GM21619 (cell line): ENCODE results near the gene ABRACL.

Experiments used
- ATAC-seq: cut with Tn5 transposase; IDR thresholded peaks from one replicate; pipeline ENCODE4 v1.9.1; 2021; ENCODE audit not compliant: unreplicated experiment

The ABRACL gene

GRCh38 chr6:139053382-139053781 is 24.8 kb downstream of the ABRACL start:
- ATAC-seq = no peak

- ATAC-seq = no peak
Measured at GRCh38 chr6:139054001-139054400, 25.5 kb downstream of the ABRACL start.

- ATAC-seq = no peak
Measured at GRCh38 chr6:139055709-139056108, 27.2 kb downstream of the ABRACL start.

GRCh38 chr6:139058029-139058428 is 29.5 kb downstream of the ABRACL start:
- no peak for ATAC-seq

- no peak for ATAC-seq
Measured at GRCh38 chr6:139060332-139060731, 31.8 kb downstream of the ABRACL start.

- ATAC-seq = no peak
Measured at GRCh38 chr6:139062932-139063646, 34.5 kb downstream of the ABRACL start.

- ATAC-seq = no peak
Measured at GRCh38 chr6:139064981-139065665, 36.6 kb downstream of the ABRACL start.

- ATAC-seq = no peak
Measured at GRCh38 chr6:139066080-139066479, 37.5 kb downstream of the ABRACL start.

GRCh38 chr6:139068846-139069245 is 40.3 kb downstream of the ABRACL start:
- no peak for ATAC-seq

GRCh38 chr6:139073118-139073517 is 44.6 kb downstream of the ABRACL start:
- no peak for ATAC-seq

GRCh38 chr6:139079018-139079417 is 50.5 kb downstream of the ABRACL start:
- no peak for ATAC-seq

GRCh38 chr6:139080255-139080920 is 51.8 kb downstream of the ABRACL start:
- no peak for ATAC-seq

GRCh38 chr6:139081471-139081870 is 52.9 kb downstream of the ABRACL start:
- no peak for ATAC-seq

GRCh38 chr6:139082370-139082769 is 53.8 kb downstream of the ABRACL start:
- ATAC-seq = no peak

GRCh38 chr6:139091826-139092225 is 63.3 kb downstream of the ABRACL start:
- no peak for ATAC-seq
